ENCODE results near the gene ZNF618.

DNA sequence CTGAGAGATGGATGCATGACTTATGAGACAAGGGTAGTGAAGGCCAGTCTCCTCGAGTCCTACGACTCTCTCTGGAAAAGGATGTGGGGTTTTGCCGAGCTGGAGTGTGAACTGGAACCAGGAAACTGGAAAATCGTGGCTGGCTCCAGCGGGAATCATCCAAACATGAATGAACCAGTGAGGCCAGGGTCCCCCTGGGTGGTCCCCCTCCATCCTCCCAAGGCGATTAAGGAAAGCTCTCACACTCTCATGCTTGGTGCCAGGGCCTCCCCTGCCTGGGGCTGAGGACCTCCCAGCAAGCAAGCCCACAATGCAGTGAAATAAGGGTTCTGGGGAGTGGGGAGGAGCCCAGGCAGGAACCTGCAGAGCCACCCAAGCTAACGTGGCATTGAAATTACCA, 211.6 kb downstream of the ZNF618 start:
- TF ChIP-seq USF1 (IDR thresholded peaks at IDR 0.05; ENCODE audit: borderline replicate concordance, low read depth): no peak
- TF ChIP-seq, protein P1, sequence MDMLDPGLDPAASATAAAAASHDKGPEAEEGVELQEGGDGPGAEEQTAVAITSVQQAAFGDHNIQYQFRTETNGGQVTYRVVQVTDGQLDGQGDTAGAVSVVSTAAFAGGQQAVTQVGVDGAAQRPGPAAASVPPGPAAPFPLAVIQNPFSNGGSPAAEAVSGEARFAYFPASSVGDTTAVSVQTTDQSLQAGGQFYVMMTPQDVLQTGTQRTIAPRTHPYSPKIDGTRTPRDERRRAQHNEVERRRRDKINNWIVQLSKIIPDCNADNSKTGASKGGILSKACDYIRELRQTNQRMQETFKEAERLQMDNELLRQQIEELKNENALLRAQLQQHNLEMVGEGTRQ (IDR thresholded peaks at IDR 0.05; ENCODE audit: borderline replicate concordance, low read depth, low read length): no peak
